CD4-positive, alpha-beta T cell treated with Interleukin-10 for 1 hour (primary cell): ENCODE results near the gene SORCS1.
"Not testable (repeated sequence)": the region's sequence is repeated elsewhere in the genome, so short reads cannot be mapped to it uniquely, and the experiment has no call there.

Experiments used
- DNase-seq: peaks from one replicate; pipeline ENCODE4 v3.0.0-alpha.2; 2020

SORCS1 gene

GRCh38 chr10:107037192-107038122 is 127.0 kb downstream of the SORCS1 start:
- DNase-seq = no peak

GRCh38 chr10:107033799-107034422 is 130.6 kb downstream of the SORCS1 start:
- no peak for DNase-seq

- no peak for DNase-seq
Measured at GRCh38 chr10:107032700-107033401, 131.7 kb downstream of the SORCS1 start.

- DNase-seq = no peak
Measured at GRCh38 chr10:107031931-107032699, 132.4 kb downstream of the SORCS1 start.

- no peak for DNase-seq
Measured at GRCh38 chr10:107028236-107028635, 136.3 kb downstream of the SORCS1 start.

- no peak for DNase-seq
Measured at GRCh38 chr10:107025676-107026075, 138.8 kb downstream of the SORCS1 start.

GRCh38 chr10:107024033-107024432 is 140.5 kb downstream of the SORCS1 start:
- DNase-seq = not testable (repeated sequence)

GRCh38 chr10:107022600-107023354 is 141.7 kb downstream of the SORCS1 start:
- no peak for DNase-seq

GRCh38 chr10:107019154-107019553 is 145.4 kb downstream of the SORCS1 start:
- DNase-seq = no peak

GRCh38 chr10:107013258-107014006 is 151.1 kb downstream of the SORCS1 start:
- DNase-seq = no peak

- DNase-seq = no peak
Measured at GRCh38 chr10:107011992-107012391, 152.5 kb downstream of the SORCS1 start.

- DNase-seq = no peak
Measured at GRCh38 chr10:107011105-107011504, 153.4 kb downstream of the SORCS1 start.

- DNase-seq = no peak
Measured at GRCh38 chr10:107010531-107010930, 154.0 kb downstream of the SORCS1 start.

- no peak for DNase-seq
Measured at GRCh38 chr10:107004362-107004761, 160.1 kb downstream of the SORCS1 start.

- no peak for DNase-seq
Measured at GRCh38 chr10:107002068-107002467, 162.4 kb downstream of the SORCS1 start.

GRCh38 chr10:106999118-106999707 is 165.3 kb downstream of the SORCS1 start:
- DNase-seq = no peak

- DNase-seq = no peak
Measured at GRCh38 chr10:106997721-106998120, 166.8 kb downstream of the SORCS1 start.

- no peak for DNase-seq
Measured at GRCh38 chr10:106996510-106996909, 168.0 kb downstream of the SORCS1 start.

GRCh38 chr10:106992055-106992454 is 172.5 kb downstream of the SORCS1 start:
- no peak for DNase-seq

- DNase-seq = no peak
Measured at GRCh38 chr10:106991091-106991490, 173.4 kb downstream of the SORCS1 start.

- DNase-seq = no peak
Measured at GRCh38 chr10:106987362-106987761, 177.1 kb downstream of the SORCS1 start.
